Endothelial cell of umbilical vein (primary cell): Measurements from ENCODE around the gene RAB40A. TPM values are rescaled to one million over a fixed set of nuclear protein-coding genes. Genes with fewer than 3 reads are reported as not detected.

Experiments
- BruUV-seq: library from RNA; stranded (reverse); fragments of 400-500 nt; replicated peaks from 2 replicates; lab custom pipeline; 2021; lab: Mats Ljungman, UMichigan
- CTCF ChIA-PET: fragments of 300-600, 350-600 bp; sonication (Branson Sonifier 250); formaldehyde crosslinking; loops from one replicate; lab custom pipeline; 2021; ENCODE audit warnings: antibody characterized with exemption, inconsistent platforms; lab: Charles Lee
- POLR2A ChIA-PET: fragments of 300-600, 350-600 bp; sonication (Branson Sonifier 250); formaldehyde crosslinking; loops from one replicate; lab custom pipeline; 2021; ENCODE audit warnings: antibody characterized with exemption, inconsistent platforms; lab: Charles Lee
- DNase-seq: peaks from one replicate; pipeline ENCODE4 v3.0.0-alpha.2; 2011; ENCODE audit warnings: low read depth, low spot score
- FAIRE-seq: peaks from 2 replicates; lab custom pipeline; 2011; peaks lifted over from hg19 to GRCh38; lab: Jason Lieb, UNC
- H2AFZ ChIP-seq: 2 replicates; pipeline ENCODE4 v1.6.0; 2012; ENCODE audit warnings: low read depth, low read length, control low read depth, inconsistent platforms
- H3K27ac ChIP-seq: 2 replicates; pipeline ENCODE4 v1.5.1; 2011; ENCODE audit warnings: low read depth, mild to moderate bottlenecking, control low read depth, low read length, moderate library complexity; ENCODE audit not compliant: insufficient read depth
- H3K27me3 ChIP-seq, 2 experiments: 2 replicates each; pipeline versions ENCODE4 v1.6.0 to v1.6.1; 2011; ENCODE audit warnings: low read length in 2 of 2, mixed read lengths in 1 of 2; ENCODE audit not compliant: control insufficient read depth in 2 of 2, insufficient read depth in 2 of 2
- H3K36me3 ChIP-seq, 2 experiments: 2 replicates in 1 of 2; 3 replicates in 1 of 2; pipeline ENCODE4 v1.5.1; 2011; ENCODE audit warnings: low read length in 2 of 2, mild to moderate bottlenecking in 1 of 2, moderate library complexity in 1 of 2; ENCODE audit not compliant: control insufficient read depth in 2 of 2, insufficient read depth in 2 of 2; ENCODE audit errors: extremely low read depth in 1 of 2
- H3K4me1 ChIP-seq: 3 replicates; pipeline ENCODE4 v1.5.1; 2011; ENCODE audit warnings: mild to moderate bottlenecking, low read length; ENCODE audit not compliant: control insufficient read depth, insufficient read depth; ENCODE audit errors: extremely low read depth
- H3K4me2 ChIP-seq: 2 replicates; pipeline ENCODE4 v1.6.1; 2011; ENCODE audit warnings: low read length, control low read depth, mixed read lengths; ENCODE audit not compliant: insufficient read depth
- H3K4me3 ChIP-seq, 3 experiments: fragments of 200-600 bp in 1 of 3; sonication (generic), shearing (Covaris generic) in 1 of 3; replicated peaks in 1 of 3; 2 replicates each; pipeline ENCODE4 v1.5.1; 2011 to 2016; ENCODE audit warnings: control low read depth in 3 of 3, low read length in 3 of 3, mild to moderate bottlenecking in 2 of 3, inconsistent platforms in 1 of 3, low read depth in 1 of 3, moderate library complexity in 1 of 3; ENCODE audit not compliant: insufficient read depth in 1 of 3
- H3K79me2 ChIP-seq: 2 replicates; pipeline ENCODE4 v1.6.0; 2012; ENCODE audit warnings: low read length, inconsistent platforms; ENCODE audit not compliant: control insufficient read depth, insufficient read depth
- H3K9ac ChIP-seq: replicated peaks from 2 replicates; pipeline ENCODE3; 2011; ENCODE audit warnings: low read length, control low read depth; ENCODE audit not compliant: insufficient read depth; ENCODE audit errors: extremely low read depth
- H3K9me1 ChIP-seq: replicated peaks from 3 replicates; pipeline ENCODE4 v1.6.0; 2011; ENCODE audit warnings: mild to moderate bottlenecking, low read length; ENCODE audit not compliant: control insufficient read depth, insufficient read depth; ENCODE audit errors: extremely low read depth
- H3K9me3 ChIP-seq: replicated peaks from 2 replicates; pipeline ENCODE4 v1.5.1; 2012; ENCODE audit warnings: low read length, inconsistent platforms; ENCODE audit not compliant: control insufficient read depth, insufficient read depth
- H4K20me1 ChIP-seq: replicated peaks from 2 replicates; pipeline ENCODE3; 2011; ENCODE audit warnings: mild to moderate bottlenecking, low read length; ENCODE audit not compliant: control insufficient read depth, insufficient read depth; ENCODE audit errors: extremely low read depth
- CTCF ChIP-seq, 2 donors: IDR thresholded peaks; 1 replicate in 1 of 2; 2 replicates in 1 of 2; pipeline ENCODE4 v1.5.1; 2011; ENCODE audit warnings: low read length in 2 of 2, mild to moderate bottlenecking in 2 of 2, moderate library complexity in 2 of 2, control low read depth in 1 of 2, inconsistent platforms in 1 of 2, low read depth in 1 of 2; ENCODE audit not compliant: insufficient read depth in 1 of 2; ENCODE audit errors: extremely low read depth in 1 of 2
- EZH2 ChIP-seq: IDR thresholded peaks from 2 replicates; pipeline ENCODE4 v1.6.1; 2012; ENCODE audit warnings: borderline replicate concordance, low read depth, mild to moderate bottlenecking, moderate library complexity, low read length, inconsistent platforms; ENCODE audit not compliant: severe bottlenecking
- FOS ChIP-seq: IDR thresholded peaks from 2 replicates; pipeline ENCODE4 v1.6.1; 2011; ENCODE audit warnings: mild to moderate bottlenecking, low read length, moderate library complexity, borderline replicate concordance; ENCODE audit not compliant: insufficient read depth
- GATA2 ChIP-seq: IDR thresholded peaks from 2 replicates; pipeline ENCODE4 v1.7.0; 2011; ENCODE audit warnings: low read depth, mild to moderate bottlenecking, moderate library complexity, mixed read lengths, low read length; ENCODE audit not compliant: insufficient read length, insufficient read depth
- JUN ChIP-seq: IDR thresholded peaks from 2 replicates; pipeline ENCODE4 v1.6.1; 2011; ENCODE audit warnings: borderline replicate concordance, low read depth; ENCODE audit not compliant: insufficient read length, insufficient read depth
- MAX ChIP-seq: IDR thresholded peaks from 2 replicates; pipeline ENCODE4 v1.6.1; 2011; ENCODE audit not compliant: insufficient read depth, insufficient read length
- MYC ChIP-seq: IDR thresholded peaks from one replicate; pipeline ENCODE4 v1.6.1; 2011; ENCODE audit warnings: mild to moderate bottlenecking, low read depth, low read length
- POLR2A ChIP-seq: IDR thresholded peaks from 2 replicates; pipeline ENCODE4 v1.6.1; 2012; ENCODE audit warnings: low read depth, mild to moderate bottlenecking, control low read depth, low read length
- POLR2AphosphoS5 ChIP-seq: IDR thresholded peaks from 2 replicates; pipeline ENCODE4 v1.6.1; 2012; ENCODE audit warnings: low read depth, mild to moderate bottlenecking, control low read depth, low read length, moderate library complexity; ENCODE audit not compliant: insufficient read depth
- dilution Hi-C: fragments of 300-500 bp; cut with MboI; formaldehyde crosslinking; loops from one replicate; pipeline ENCODE4 v1.15.0; 2019; ENCODE audit warnings: low sequenced_read_pairs; ENCODE audit not compliant: extremely low pct_ligation_motif_present
- intact Hi-C: fragments of 100-400 bp; cut with micrococcal nuclease; formaldehyde crosslinking; loops from one replicate; pipeline ENCODE4 v1.10.0; 2022
- polyA plus RNA-seq, 4 experiments: library from polyadenylated mRNA; depleted of rRNA in 3 of 4; stranded (reverse) in 3 of 4; unstranded in 1 of 4; fragments of >200 nt; gene quantifications; 2 replicates each; pipeline versions ENCODE4 v1.2.1 to v1.2.3, GENCODE V29; 2011 to 2012; ENCODE audit warnings: missing spikeins in 1 of 4
- total RNA-seq: library from RNA; stranded (reverse); gene quantifications from 2 replicates; pipeline ENCODE4 v1.2.3, GENCODE V29; 2021

The RAB40A gene
- total and polyA plus RNA-seq, 2 donors (not counting 3 experiments of a cell fraction or from before 2014, with no cell fraction given) = 0.30 to 0.58 TPM

GRCh38 chrX:103523605-103524004 is 4.3 kb upstream of the RAB40A start:
- POLR2A ChIA-PET = no interaction called here
- Histone ChIP-seq H3K27me3 (no peaks in the 10 kb centered on the region), H3K27ac (no peak overlapping the region)

More at GRCh38 chrX:103523605-103524004, 4.3 kb upstream of the RAB40A start:
- Histone ChIP-seq H3K9me1 (no peaks in the 10 kb centered on the region), H3K36me3 (no peaks in the 10 kb centered on the region), H2AFZ (no peak overlapping the region), H3K4me2 (no peak overlapping the region), H3K4me3 (no peak overlapping the region), H4K20me1 (no peaks in the 10 kb centered on the region), H3K9me3 (no peaks in the 10 kb centered on the region), H3K9ac (no peak overlapping the region), H3K4me1 (no peaks in the 10 kb centered on the region), H3K79me2 (no peaks in the 10 kb centered on the region)
- CTCF ChIA-PET = interaction anchor here (1.1 kb wide), 1 partner anchor 9 kb away, joined by 3 read pairs; no protein-coding TSS in a partner anchor
- intact Hi-C loops (no loop called here), dilution Hi-C loops (no loop called here)
- no peak for DNase-seq
- no peak for FAIRE-seq
- TF ChIP-seq POLR2A (no peak), GATA2 (no peak), FOS (no peak), JUN (no peak), POLR2AphosphoS5 (no peak), MAX (no peak), EZH2 (no peak), CTCF (IDR thresholded peaks at IDR 0.05; ENCODE audit: extremely low read depth in 1 of 2, insufficient read depth in 1 of 2, low read depth in 1 of 2, low read length in 2 of 2) (no peak), MYC (no peak)
- no TSS peak for BruUV-seq
